NCI-H2029 treated with DMSO at 0.1 percent for 48 hours (cell line): ENCODE results near the gene PRMT5.
"Not testable (repeated sequence)": the region's sequence is repeated elsewhere in the genome, so short reads cannot be mapped to it uniquely, and the experiment has no call there.

Source experiments
- DNase-seq: peaks from one replicate; lab custom pipeline; 2025; lab: John Stamatoyannopoulos, UW

PRMT5 gene

GRCh38 chr14:22932146-22932545, 3.0 kb upstream of the PRMT5 start:
- DNase-seq = no peak

GRCh38 chr14:22929961-22930364, 787 bp upstream of the PRMT5 start:
- DNase-seq = no peak

GRCh38 chr14:22928237-22929103, 706 bp downstream of the PRMT5 start:
- no peak for DNase-seq

- no peak for DNase-seq
Measured at GRCh38 chr14:22926316-22926715, 2.9 kb downstream of the PRMT5 start.

- no peak for DNase-seq
Measured at GRCh38 chr14:22925513-22925912, 3.7 kb downstream of the PRMT5 start.

GRCh38 chr14:22923746-22924145, 5.4 kb downstream of the PRMT5 start:
- no peak for DNase-seq

GRCh38 chr14:22922294-22922693, 6.9 kb downstream of the PRMT5 start:
- DNase-seq = no peak

- DNase-seq = no peak
Measured at GRCh38 chr14:22920697-22921096, 8.5 kb downstream of the PRMT5 start.

- DNase-seq = no peak
Measured at GRCh38 chr14:22919601-22919921, 9.6 kb downstream of the PRMT5 start.

GRCh38 chr14:22918804-22919600, 10.2 kb downstream of the PRMT5 start, which contains the start of gene RBM23:
RBM23 (minus strand) TSS chr14:22919149.
- peak; percentile 100 for DNase-seq

- DNase-seq = no peak
Measured at GRCh38 chr14:22915886-22916521, 13.2 kb downstream of the PRMT5 start.

GRCh38 chr14:22914836-22915235, 14.3 kb downstream of the PRMT5 start:
- DNase-seq = not testable (repeated sequence)

- DNase-seq = no peak
Measured at GRCh38 chr14:22910916-22911315, 18.3 kb downstream of the PRMT5 start.

GRCh38 chr14:22908601-22909000, 20.6 kb downstream of the PRMT5 start:
- DNase-seq = no peak

- DNase-seq = no peak
Measured at GRCh38 chr14:22907429-22907828, 21.7 kb downstream of the PRMT5 start.

- DNase-seq = no peak
Measured at GRCh38 chr14:22906073-22906472, 23.1 kb downstream of the PRMT5 start.

GRCh38 chr14:22905627-22906026, 23.5 kb downstream of the PRMT5 start:
- no peak for DNase-seq

GRCh38 chr14:22903742-22904087, 25.5 kb downstream of the PRMT5 start:
- no peak for DNase-seq

GRCh38 chr14:22901799-22902198, 27.4 kb downstream of the PRMT5 start:
- no peak for DNase-seq

GRCh38 chr14:22900081-22900799, 28.9 kb downstream of the PRMT5 start:
- peak; percentile 96 for DNase-seq

GRCh38 chr14:22898302-22899090, 30.7 kb downstream of the PRMT5 start:
- DNase-seq = no peak
